Chondrocyte (in vitro differentiated cells): ENCODE measurements around the gene DCDC1. TPM values are rescaled to one million over a fixed set of nuclear protein-coding genes. Genes with fewer than 3 reads are reported as not detected.

Source experiments
- DNase-seq: peaks from one replicate; pipeline ENCODE4 v3.0.0; 2021; ENCODE audit warnings: mixed read lengths, low spot score
- H3K27ac Mint-ChIP-seq: one replicate; pipeline ENCODE4 v1.8.0; 2021; ENCODE audit warnings: mild to moderate bottlenecking, moderate library complexity, mixed read lengths; ENCODE audit not compliant: unreplicated experiment
- H3K27me3 Mint-ChIP-seq: 2 replicates; pipeline ENCODE4 v1.8.0; 2021; ENCODE audit warnings: low read depth, mixed read lengths
- H3K36me3 Mint-ChIP-seq: 2 replicates; pipeline ENCODE4 v1.8.0; 2021; ENCODE audit warnings: low read depth, mixed read lengths
- H3K4me1 Mint-ChIP-seq: 2 replicates; pipeline ENCODE4 v1.8.0; 2021; ENCODE audit warnings: low read depth, mild to moderate bottlenecking, mixed read lengths
- H3K4me3 Mint-ChIP-seq: one replicate; pipeline ENCODE4 v1.8.0; 2021; ENCODE audit warnings: mild to moderate bottlenecking, moderate library complexity, mixed read lengths; ENCODE audit not compliant: unreplicated experiment
- H3K9me3 Mint-ChIP-seq: 2 replicates; pipeline ENCODE4 v1.8.0; 2021; ENCODE audit warnings: low read depth, mixed read lengths
- total RNA-seq: library from RNA; stranded (reverse); gene quantifications from 3 replicates; pipeline ENCODE4 v1.2.1, GENCODE V29; 2021
- TF ChIP-seq, protein P1 (sequence below): fragments of 200-600 bp; sonication (generic); IDR thresholded peaks from 2 replicates; pipeline ENCODE4 v1.5.0; 2021; ENCODE audit warnings: antibody characterized with exemption, mild to moderate bottlenecking, moderate library complexity

DCDC1 gene
- total RNA-seq, 1 donor from 2014 or later = not detected

DNA sequence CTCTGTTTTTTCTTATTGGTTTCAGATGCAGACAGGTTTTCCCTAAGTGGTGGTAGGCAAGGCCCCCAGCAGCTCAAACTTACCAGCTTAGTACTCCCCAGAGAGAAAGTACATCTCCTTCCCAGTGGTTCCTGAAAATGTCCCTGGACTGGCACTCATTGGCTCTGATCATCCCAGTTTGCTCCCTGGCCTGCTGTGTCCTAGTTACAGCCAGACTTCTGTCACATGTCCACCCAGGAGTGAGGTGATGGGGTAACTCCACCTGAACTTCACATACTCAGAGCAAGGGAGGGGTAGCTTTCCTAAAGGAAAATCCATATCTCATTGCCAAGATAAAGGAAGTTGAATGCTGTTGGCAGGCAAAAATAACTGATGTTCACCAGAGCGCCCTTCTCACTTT is 546.4 kb downstream of the DCDC1 start:
- H3K36me3 Mint-ChIP-seq = no peaks in the 10 kb centered on the region
- TF ChIP-seq, protein P1, sequence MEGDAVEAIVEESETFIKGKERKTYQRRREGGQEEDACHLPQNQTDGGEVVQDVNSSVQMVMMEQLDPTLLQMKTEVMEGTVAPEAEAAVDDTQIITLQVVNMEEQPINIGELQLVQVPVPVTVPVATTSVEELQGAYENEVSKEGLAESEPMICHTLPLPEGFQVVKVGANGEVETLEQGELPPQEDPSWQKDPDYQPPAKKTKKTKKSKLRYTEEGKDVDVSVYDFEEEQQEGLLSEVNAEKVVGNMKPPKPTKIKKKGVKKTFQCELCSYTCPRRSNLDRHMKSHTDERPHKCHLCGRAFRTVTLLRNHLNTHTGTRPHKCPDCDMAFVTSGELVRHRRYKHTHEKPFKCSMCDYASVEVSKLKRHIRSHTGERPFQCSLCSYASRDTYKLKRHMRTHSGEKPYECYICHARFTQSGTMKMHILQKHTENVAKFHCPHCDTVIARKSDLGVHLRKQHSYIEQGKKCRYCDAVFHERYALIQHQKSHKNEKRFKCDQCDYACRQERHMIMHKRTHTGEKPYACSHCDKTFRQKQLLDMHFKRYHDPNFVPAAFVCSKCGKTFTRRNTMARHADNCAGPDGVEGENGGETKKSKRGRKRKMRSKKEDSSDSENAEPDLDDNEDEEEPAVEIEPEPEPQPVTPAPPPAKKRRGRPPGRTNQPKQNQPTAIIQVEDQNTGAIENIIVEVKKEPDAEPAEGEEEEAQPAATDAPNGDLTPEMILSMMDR = no peak
- no peaks in the 10 kb centered on the region for H3K4me1 Mint-ChIP-seq
- H3K4me3 Mint-ChIP-seq = no peak overlapping the region
- no peaks in the 10 kb centered on the region for H3K27me3 Mint-ChIP-seq
- DNase-seq = no peak
- no peak overlapping the region for H3K27ac Mint-ChIP-seq
- no peaks in the 10 kb centered on the region for H3K9me3 Mint-ChIP-seq

DNA sequence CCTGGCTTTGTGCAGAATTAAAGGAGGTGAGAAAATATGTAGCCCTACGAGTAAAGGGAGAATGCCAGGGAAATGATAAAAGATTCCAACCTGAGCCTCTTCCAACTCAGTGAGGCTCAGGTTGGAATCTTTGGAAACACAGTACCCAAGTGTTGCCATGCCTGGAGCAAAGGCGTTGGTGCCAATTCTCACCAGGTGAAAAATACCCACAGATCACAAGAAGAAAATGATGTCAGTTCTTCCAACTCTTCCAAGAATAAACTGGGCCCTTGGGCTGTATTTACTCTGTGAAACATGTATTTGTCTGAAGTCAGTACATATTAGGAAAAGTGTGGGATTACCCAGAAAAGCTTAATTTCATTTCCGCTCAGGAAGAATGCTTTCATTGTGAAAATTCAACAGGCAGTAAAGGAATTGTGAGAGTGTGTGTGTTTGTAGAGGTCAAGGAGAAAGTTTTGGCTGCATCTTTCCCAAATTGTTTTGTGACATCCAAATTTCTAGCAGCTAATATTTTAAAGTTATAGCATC is 548.0 kb downstream of the DCDC1 start:
- H3K4me3 Mint-ChIP-seq = no peak overlapping the region
- no peaks in the 10 kb centered on the region for H3K36me3 Mint-ChIP-seq
- peaks cover 6% of the 10 kb centered on the region for H3K27me3 Mint-ChIP-seq
- no peak overlapping the region for H3K27ac Mint-ChIP-seq
- TF ChIP-seq, protein P1 = no peak
- H3K9me3 Mint-ChIP-seq = no peaks in the 10 kb centered on the region
- no peaks in the 10 kb centered on the region for H3K4me1 Mint-ChIP-seq
- no peak for DNase-seq

DNA sequence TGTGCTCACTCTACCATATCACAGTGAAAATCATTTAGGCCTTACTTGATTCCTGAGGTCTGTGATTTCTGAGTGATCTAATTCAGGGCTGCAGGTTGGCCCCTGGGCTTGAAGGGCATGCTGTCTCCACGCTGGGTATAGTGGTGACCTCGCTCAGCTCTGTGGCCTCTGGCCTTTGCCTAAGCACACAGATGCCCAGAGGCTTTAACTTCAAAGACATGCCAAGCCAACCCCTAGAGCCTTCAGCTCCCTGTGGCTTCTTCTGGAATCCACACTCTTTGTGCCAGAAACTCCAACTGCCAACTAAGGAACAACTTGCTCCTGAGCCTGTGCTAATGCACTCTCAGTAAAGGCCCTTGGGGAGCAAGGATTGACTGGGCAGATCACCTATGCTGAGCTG is 550.8 kb downstream of the DCDC1 start:
- Mint-ChIP-seq H3K27me3 (peaks cover 7% of the 10 kb centered on the region), H3K36me3 (no peaks in the 10 kb centered on the region), H3K27ac (no peak overlapping the region), H3K4me3 (no peak overlapping the region), H3K9me3 (no peaks in the 10 kb centered on the region), H3K4me1 (no peaks in the 10 kb centered on the region)
- TF ChIP-seq, protein P1 = no peak
- no peak for DNase-seq

DNA sequence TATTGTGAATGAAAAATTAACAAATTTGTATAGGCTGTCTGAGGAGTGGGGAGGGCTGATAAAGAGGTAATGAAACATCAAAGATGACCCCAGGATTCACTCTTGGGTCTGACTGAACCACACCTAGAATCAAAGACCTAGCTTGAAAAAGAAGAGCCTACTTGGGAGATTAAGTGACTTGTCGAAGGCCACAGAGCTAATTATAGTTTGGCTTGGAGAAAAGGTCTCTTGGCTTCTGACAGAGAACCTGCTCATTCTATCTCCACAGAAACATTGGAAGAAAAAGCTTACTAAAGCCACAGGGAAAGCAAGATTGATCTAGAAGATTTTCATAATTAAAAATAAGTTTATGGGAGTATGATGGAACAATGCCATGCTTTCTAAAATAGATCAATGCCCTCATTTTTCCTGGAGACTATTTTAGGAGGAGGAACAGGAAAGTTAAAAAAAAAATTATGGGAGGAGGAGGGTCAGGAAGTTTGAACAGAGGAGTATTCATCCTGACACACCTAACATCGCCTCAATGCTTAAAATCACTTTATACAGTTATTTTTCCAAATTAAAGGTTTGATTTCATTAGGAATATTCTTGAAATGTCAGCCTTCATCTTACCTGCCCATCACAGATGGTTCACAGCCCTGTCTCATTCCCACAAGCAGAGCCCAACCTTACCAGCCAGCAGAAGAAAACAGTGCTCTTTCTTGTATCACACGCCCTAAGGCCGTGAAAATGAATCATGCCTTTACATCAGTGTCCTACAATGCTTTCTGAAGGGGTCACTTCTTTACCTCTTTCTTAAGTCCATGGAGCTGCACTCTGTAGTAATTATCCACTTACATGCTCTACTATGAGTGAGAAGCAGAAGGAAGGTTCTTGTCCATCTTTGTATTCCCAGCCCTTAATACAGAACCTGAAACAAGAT is 552.3 kb downstream of the DCDC1 start:
- peaks cover 12% of the 10 kb centered on the region for H3K27me3 Mint-ChIP-seq
- H3K9me3 Mint-ChIP-seq = no peaks in the 10 kb centered on the region
- H3K27ac Mint-ChIP-seq = no peak overlapping the region
- H3K36me3 Mint-ChIP-seq = no peaks in the 10 kb centered on the region
- H3K4me1 Mint-ChIP-seq = no peaks in the 10 kb centered on the region
- DNase-seq = no peak
- TF ChIP-seq, protein P1 = no peak
- no peak overlapping the region for H3K4me3 Mint-ChIP-seq

DNA sequence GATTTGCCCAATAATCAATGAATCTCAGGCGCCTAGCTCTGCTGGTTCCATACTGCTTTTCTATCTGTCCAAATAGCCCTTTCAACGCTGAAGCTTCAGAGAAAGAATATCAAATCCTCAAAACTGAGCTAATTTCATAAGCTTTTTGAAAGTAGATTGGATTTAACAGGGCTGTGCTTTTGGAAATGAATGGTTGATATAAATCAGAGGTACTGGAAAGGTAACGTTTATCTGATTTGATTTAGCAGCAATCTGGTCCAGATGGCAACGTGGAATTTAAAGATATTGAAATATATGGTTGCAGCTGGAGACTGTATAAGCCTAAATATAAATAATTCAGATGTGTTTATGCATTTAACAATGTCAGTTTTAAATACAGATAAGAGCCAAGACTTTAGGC is 553.9 kb downstream of the DCDC1 start:
- Mint-ChIP-seq H3K4me1 (no peaks in the 10 kb centered on the region), H3K4me3 (no peak overlapping the region), H3K36me3 (no peaks in the 10 kb centered on the region), H3K9me3 (no peaks in the 10 kb centered on the region), H3K27ac (no peak overlapping the region), H3K27me3 (peaks cover 12% of the 10 kb centered on the region)
- TF ChIP-seq, protein P1 = no peak
- no peak for DNase-seq
